Measurements from ENCODE around the gene ADAMTS2. TPM values are rescaled to one million over a fixed set of nuclear protein-coding genes. Genes with fewer than 3 reads are reported as not detected.

The ADAMTS2 gene
- total RNA-seq, 1 donor from 2014 or later: 1.2 TPM

- no peaks in the 10 kb centered on the region for H3K36me3 ChIP-seq
- no peak overlapping the region for H3K9ac ChIP-seq
- Mint-ChIP-seq H3K9me3 (peaks cover 4% of the 10 kb centered on the region), H3K36me3 (no peaks in the 10 kb centered on the region), H3K4me3 (no peak overlapping the region), H3K4me1 (peaks cover 8% of the 10 kb centered on the region), H3K27me3 (ENCODE audit: insufficient read depth, low read depth) (peaks cover 3% of the 10 kb centered on the region), H3K27ac (no peak overlapping the region)
- no peak overlapping the region for H3K27ac ChIP-seq
- no peaks in the 10 kb centered on the region for H3K4me1 ChIP-seq
- no peaks in the 10 kb centered on the region for H3K9me3 ChIP-seq (ENCODE audit: low read depth)
- H3K79me2 ChIP-seq (ENCODE audit: low read depth): no peaks in the 10 kb centered on the region
- TF ChIP-seq, protein P1, sequence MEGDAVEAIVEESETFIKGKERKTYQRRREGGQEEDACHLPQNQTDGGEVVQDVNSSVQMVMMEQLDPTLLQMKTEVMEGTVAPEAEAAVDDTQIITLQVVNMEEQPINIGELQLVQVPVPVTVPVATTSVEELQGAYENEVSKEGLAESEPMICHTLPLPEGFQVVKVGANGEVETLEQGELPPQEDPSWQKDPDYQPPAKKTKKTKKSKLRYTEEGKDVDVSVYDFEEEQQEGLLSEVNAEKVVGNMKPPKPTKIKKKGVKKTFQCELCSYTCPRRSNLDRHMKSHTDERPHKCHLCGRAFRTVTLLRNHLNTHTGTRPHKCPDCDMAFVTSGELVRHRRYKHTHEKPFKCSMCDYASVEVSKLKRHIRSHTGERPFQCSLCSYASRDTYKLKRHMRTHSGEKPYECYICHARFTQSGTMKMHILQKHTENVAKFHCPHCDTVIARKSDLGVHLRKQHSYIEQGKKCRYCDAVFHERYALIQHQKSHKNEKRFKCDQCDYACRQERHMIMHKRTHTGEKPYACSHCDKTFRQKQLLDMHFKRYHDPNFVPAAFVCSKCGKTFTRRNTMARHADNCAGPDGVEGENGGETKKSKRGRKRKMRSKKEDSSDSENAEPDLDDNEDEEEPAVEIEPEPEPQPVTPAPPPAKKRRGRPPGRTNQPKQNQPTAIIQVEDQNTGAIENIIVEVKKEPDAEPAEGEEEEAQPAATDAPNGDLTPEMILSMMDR (IDR thresholded peaks at IDR 0.05): peak; percentile 55
- no peak for TF ChIP-seq EZH2phosphoT487 (IDR thresholded peaks at IDR 0.05)
- no peak for TF ChIP-seq EZH2 (IDR thresholded peaks at IDR 0.05)
- H3K27me3 ChIP-seq: no peaks in the 10 kb centered on the region
- H3K4me2 ChIP-seq: no peak overlapping the region
- DNase-seq (ENCODE audit: low spot score): peak; percentile 70
- H4K20me1 ChIP-seq (ENCODE audit: low read depth): no peaks in the 10 kb centered on the region
- no peak overlapping the region for H2AFZ ChIP-seq (replicated peaks)
- no peaks in the 10 kb centered on the region for H3F3A ChIP-seq (ENCODE audit: low read depth)
- no peak overlapping the region for H3K4me3 ChIP-seq
Observed at GRCh38 chr5:179143446-179143845, 201.8 kb downstream of the ADAMTS2 start.

GRCh38 chr5:179142434-179143198, 202.6 kb downstream of the ADAMTS2 start:
- H3K27ac ChIP-seq: no peak overlapping the region
- no peak for DNase-seq (ENCODE audit: low spot score)
- no peak overlapping the region for H3K4me2 ChIP-seq
- H3K27ac Mint-ChIP-seq: no peak overlapping the region
- H3K9me3 Mint-ChIP-seq: peaks cover 4% of the 10 kb centered on the region
- no peaks in the 10 kb centered on the region for H3K79me2 ChIP-seq (ENCODE audit: low read depth)
- no peak for TF ChIP-seq EZH2 (IDR thresholded peaks at IDR 0.05)
- TF ChIP-seq, protein P1 (IDR thresholded peaks at IDR 0.05): no peak
- TF ChIP-seq EZH2phosphoT487 (IDR thresholded peaks at IDR 0.05): no peak
- H3K4me1 Mint-ChIP-seq: peaks cover 8% of the 10 kb centered on the region
- H3K27me3 Mint-ChIP-seq (ENCODE audit: insufficient read depth, low read depth): peaks cover 3% of the 10 kb centered on the region
- no peak overlapping the region for H3K4me3 ChIP-seq
- H3K4me1 ChIP-seq: no peaks in the 10 kb centered on the region
- H3K36me3 ChIP-seq: no peaks in the 10 kb centered on the region
- no peaks in the 10 kb centered on the region for H3F3A ChIP-seq (ENCODE audit: low read depth)
- no peaks in the 10 kb centered on the region for H4K20me1 ChIP-seq (ENCODE audit: low read depth)
- H3K9ac ChIP-seq: no peak overlapping the region
- H3K27me3 ChIP-seq: no peaks in the 10 kb centered on the region
- H3K36me3 Mint-ChIP-seq: no peaks in the 10 kb centered on the region
- no peak overlapping the region for H2AFZ ChIP-seq (replicated peaks)
- no peaks in the 10 kb centered on the region for H3K9me3 ChIP-seq (ENCODE audit: low read depth)
- H3K4me3 Mint-ChIP-seq: no peak overlapping the region

- TF ChIP-seq EZH2phosphoT487 (IDR thresholded peaks at IDR 0.05): no peak
- TF ChIP-seq EZH2 (IDR thresholded peaks at IDR 0.05): no peak
- TF ChIP-seq, protein P1 (IDR thresholded peaks at IDR 0.05): no peak
- H3K9me3 ChIP-seq (ENCODE audit: low read depth): no peaks in the 10 kb centered on the region
- Mint-ChIP-seq H3K9me3 (no peaks in the 10 kb centered on the region), H3K4me3 (no peak overlapping the region), H3K4me1 (peaks cover 8% of the 10 kb centered on the region), H3K36me3 (no peaks in the 10 kb centered on the region), H3K27ac (no peak overlapping the region), H3K27me3 (ENCODE audit: insufficient read depth, low read depth) (peaks cover 5% of the 10 kb centered on the region)
- H3K27ac ChIP-seq: no peak overlapping the region
- H3K9ac ChIP-seq: no peak overlapping the region
- H3K27me3 ChIP-seq: no peaks in the 10 kb centered on the region
- no peak overlapping the region for H3K4me2 ChIP-seq
- H3K79me2 ChIP-seq (ENCODE audit: low read depth): no peaks in the 10 kb centered on the region
- H3K4me3 ChIP-seq: no peak overlapping the region
- no peaks in the 10 kb centered on the region for H3K4me1 ChIP-seq
- H3K36me3 ChIP-seq: no peaks in the 10 kb centered on the region
- no peaks in the 10 kb centered on the region for H3F3A ChIP-seq (ENCODE audit: low read depth)
- H2AFZ ChIP-seq (replicated peaks): no peak overlapping the region
- no peak for DNase-seq (ENCODE audit: low spot score)
- H4K20me1 ChIP-seq (ENCODE audit: low read depth): no peaks in the 10 kb centered on the region
Observed at GRCh38 chr5:179141867-179142266, 203.4 kb downstream of the ADAMTS2 start.

Measured in neural progenitor cell (in vitro differentiated cells).